SK-N-SH treated with all-trans-retinoic acid at 6 μM for 48 hours (cell line): ENCODE data around the gene CHRNB1.

Experiments used
- ATAC-seq: fragments of 200-7000 bp; cut with Tn5 transposase; 3 replicates; pipeline ENCODE4 v1.9.1; 2020; ENCODE audit warnings: mild to moderate bottlenecking, moderate library complexity
- ARNTL ChIP-seq: fragments of 450-650 bp; formaldehyde crosslinking; IDR thresholded peaks from 2 replicates; pipeline ENCODE4 v1.5.0; 2020; ENCODE audit warnings: low read depth, mild to moderate bottlenecking, moderate library complexity, borderline replicate concordance
- BACH2 ChIP-seq: fragments of 250-450 bp; sonication (Bioruptor Pico); IDR thresholded peaks from 2 replicates; pipeline ENCODE4 v1.9.0; 2021; ENCODE audit warnings: mild to moderate bottlenecking, borderline replicate concordance
- ESRRG ChIP-seq: fragments of 250-450 bp; sonication (Bioruptor Pico); IDR thresholded peaks from 2 replicates; pipeline ENCODE4 v1.6.1; 2021; ENCODE audit warnings: mild to moderate bottlenecking
- GLIS3 ChIP-seq: fragments of 250-450 bp; sonication (Bioruptor Pico); IDR thresholded peaks from 2 replicates; pipeline ENCODE4 v1.5.0; 2020; ENCODE audit warnings: mild to moderate bottlenecking, moderate library complexity
- ISL1 ChIP-seq: fragments of 250-450 bp; sonication (Bioruptor Pico); IDR thresholded peaks from 2 replicates; pipeline ENCODE4 v2.1.2; 2022; ENCODE audit warnings: mild to moderate bottlenecking, moderate library complexity
- OSR1 ChIP-seq: fragments of 250-450 bp; sonication (Bioruptor Pico); IDR thresholded peaks from 2 replicates; pipeline ENCODE4 v1.8.0; 2022; ENCODE audit warnings: moderate library complexity, mild to moderate bottlenecking, inconsistent platforms
- PPARA ChIP-seq: fragments of 250-450 bp; sonication (Bioruptor Pico); IDR thresholded peaks from 2 replicates; pipeline ENCODE4 v1.5.0; 2020; ENCODE audit warnings: mild to moderate bottlenecking, borderline replicate concordance
- RARB ChIP-seq: fragments of 250-450 bp; sonication (Bioruptor Pico); IDR thresholded peaks from 2 replicates; pipeline ENCODE4 v1.8.0; 2021; ENCODE audit warnings: mild to moderate bottlenecking, moderate library complexity
- SNAI2 ChIP-seq: fragments of 250-450 bp; sonication (Bioruptor Pico); IDR thresholded peaks from 2 replicates; pipeline ENCODE4 v1.5.0; 2020; ENCODE audit warnings: mild to moderate bottlenecking, moderate library complexity
- TCF4 ChIP-seq: fragments of 250-450 bp; sonication (Bioruptor Pico); IDR thresholded peaks from 2 replicates; pipeline ENCODE4 v1.8.0; 2021; ENCODE audit warnings: mild to moderate bottlenecking, moderate library complexity, borderline replicate concordance
- TOX ChIP-seq: fragments of 250-450 bp; sonication (Bioruptor Pico); IDR thresholded peaks from 2 replicates; pipeline ENCODE4 v1.8.0; 2021; ENCODE audit warnings: mild to moderate bottlenecking, moderate library complexity, borderline replicate concordance
- ZC3H10 ChIP-seq: fragments of 250-450 bp; sonication (Bioruptor Pico); IDR thresholded peaks from 2 replicates; pipeline ENCODE4 v1.5.1; 2021; ENCODE audit warnings: mild to moderate bottlenecking, moderate library complexity
- ZFP30 ChIP-seq: fragments of 450-650 bp; formaldehyde crosslinking; IDR thresholded peaks from 2 replicates; pipeline ENCODE4 v1.5.0; 2022; ENCODE audit warnings: mild to moderate bottlenecking, moderate library complexity
- ZNF565 ChIP-seq: fragments of 450-650 bp; formaldehyde crosslinking; conservative IDR thresholded peaks from 2 replicates; pipeline ENCODE4 v1.5.0; 2020; ENCODE audit warnings: low read depth, mild to moderate bottlenecking, moderate library complexity
- TF ChIP-seq, protein P1 (sequence below): fragments of 250-450 bp; sonication (Bioruptor Pico); IDR thresholded peaks from 2 replicates; pipeline ENCODE4 v1.8.0; 2020; ENCODE audit warnings: mild to moderate bottlenecking, moderate library complexity, borderline replicate concordance
- TF ChIP-seq, protein P2 (sequence below): fragments of 250-450 bp; sonication (Bioruptor Pico); IDR thresholded peaks from 2 replicates; pipeline ENCODE4 v1.5.0; 2020; ENCODE audit warnings: mild to moderate bottlenecking, moderate library complexity
- TF ChIP-seq, protein P3 (sequence below): fragments of 250-450 bp; sonication (Bioruptor Pico); IDR thresholded peaks from 2 replicates; pipeline ENCODE4 v1.5.1; 2021; ENCODE audit warnings: mild to moderate bottlenecking, moderate library complexity
- TF ChIP-seq, protein P4 (sequence below): fragments of 250-450 bp; sonication (Bioruptor Pico); IDR thresholded peaks from 2 replicates; pipeline ENCODE4 v1.8.0; 2021; ENCODE audit warnings: low read depth, mild to moderate bottlenecking, moderate library complexity, borderline replicate concordance
- TF ChIP-seq, protein P5 (sequence below): fragments of 250-450 bp; sonication (Bioruptor Pico); IDR thresholded peaks from 2 replicates; pipeline ENCODE4 v1.5.1; 2020; ENCODE audit warnings: low read depth, mild to moderate bottlenecking, moderate library complexity

The CHRNB1 gene

DNA sequence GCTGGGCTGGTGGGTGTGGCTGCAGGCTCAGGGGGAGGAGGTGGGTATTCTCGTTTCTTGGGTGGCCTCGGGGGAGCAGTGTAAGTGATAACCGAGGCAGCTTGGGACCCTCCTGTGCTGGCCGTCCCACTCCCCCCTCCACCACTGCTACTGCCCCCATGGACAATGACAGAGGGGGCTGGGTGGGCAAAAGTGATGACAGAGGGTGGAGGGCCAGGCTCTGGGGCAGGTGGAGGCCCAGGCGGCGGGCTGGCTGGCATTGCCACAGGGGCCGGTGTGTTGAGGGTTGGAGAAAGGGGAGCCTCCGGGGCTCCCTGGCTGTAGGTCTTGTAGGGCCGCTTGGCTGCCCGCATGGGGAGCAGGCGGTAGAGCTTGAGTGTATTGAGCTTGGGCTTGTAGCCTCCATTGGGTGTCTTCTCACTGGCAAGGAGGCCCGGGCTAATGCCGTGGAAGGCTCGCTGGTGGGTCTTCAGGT is 18.5 kb downstream of the CHRNB1 start:
- TF ChIP-seq, protein P1, sequence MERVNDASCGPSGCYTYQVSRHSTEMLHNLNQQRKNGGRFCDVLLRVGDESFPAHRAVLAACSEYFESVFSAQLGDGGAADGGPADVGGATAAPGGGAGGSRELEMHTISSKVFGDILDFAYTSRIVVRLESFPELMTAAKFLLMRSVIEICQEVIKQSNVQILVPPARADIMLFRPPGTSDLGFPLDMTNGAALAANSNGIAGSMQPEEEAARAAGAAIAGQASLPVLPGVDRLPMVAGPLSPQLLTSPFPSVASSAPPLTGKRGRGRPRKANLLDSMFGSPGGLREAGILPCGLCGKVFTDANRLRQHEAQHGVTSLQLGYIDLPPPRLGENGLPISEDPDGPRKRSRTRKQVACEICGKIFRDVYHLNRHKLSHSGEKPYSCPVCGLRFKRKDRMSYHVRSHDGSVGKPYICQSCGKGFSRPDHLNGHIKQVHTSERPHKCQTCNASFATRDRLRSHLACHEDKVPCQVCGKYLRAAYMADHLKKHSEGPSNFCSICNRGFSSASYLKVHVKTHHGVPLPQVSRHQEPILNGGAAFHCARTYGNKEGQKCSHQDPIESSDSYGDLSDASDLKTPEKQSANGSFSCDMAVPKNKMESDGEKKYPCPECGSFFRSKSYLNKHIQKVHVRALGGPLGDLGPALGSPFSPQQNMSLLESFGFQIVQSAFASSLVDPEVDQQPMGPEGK (CRISPR knock-in tag): no peak
- no peak for ATAC-seq

DNA sequence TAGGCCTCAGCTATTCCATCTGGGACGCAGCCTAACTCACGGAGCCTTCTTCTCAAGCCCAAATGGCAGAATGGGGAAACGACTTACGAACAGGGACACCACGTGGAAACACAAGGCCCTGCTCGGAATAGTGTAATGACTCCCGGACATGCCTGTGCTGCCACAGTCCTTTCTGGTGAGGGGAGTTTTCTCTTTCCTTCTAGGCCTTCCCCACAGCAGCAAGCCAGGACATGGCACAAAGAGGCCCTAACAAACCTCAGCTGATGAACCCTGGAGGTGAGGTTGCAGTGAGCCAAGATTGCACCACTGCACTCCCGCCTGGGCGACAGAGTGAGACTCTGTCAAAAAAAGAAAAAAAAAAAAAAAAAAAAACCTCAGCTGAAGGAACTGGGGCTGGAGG is 19.2 kb downstream of the CHRNB1 start:
- ATAC-seq: no peak
- TF ChIP-seq ZC3H10 (no peak), RARB (CRISPR knock-in tag) (no peak), OSR1 (CRISPR knock-in tag) (no peak), PPARA (no peak), BACH2 (CRISPR knock-in tag) (no peak), ISL1 (CRISPR knock-in tag) (no peak), SNAI2 (CRISPR knock-in tag) (no peak), GLIS3 (CRISPR knock-in tag) (no peak), TOX (no peak)
- TF ChIP-seq, protein P2, sequence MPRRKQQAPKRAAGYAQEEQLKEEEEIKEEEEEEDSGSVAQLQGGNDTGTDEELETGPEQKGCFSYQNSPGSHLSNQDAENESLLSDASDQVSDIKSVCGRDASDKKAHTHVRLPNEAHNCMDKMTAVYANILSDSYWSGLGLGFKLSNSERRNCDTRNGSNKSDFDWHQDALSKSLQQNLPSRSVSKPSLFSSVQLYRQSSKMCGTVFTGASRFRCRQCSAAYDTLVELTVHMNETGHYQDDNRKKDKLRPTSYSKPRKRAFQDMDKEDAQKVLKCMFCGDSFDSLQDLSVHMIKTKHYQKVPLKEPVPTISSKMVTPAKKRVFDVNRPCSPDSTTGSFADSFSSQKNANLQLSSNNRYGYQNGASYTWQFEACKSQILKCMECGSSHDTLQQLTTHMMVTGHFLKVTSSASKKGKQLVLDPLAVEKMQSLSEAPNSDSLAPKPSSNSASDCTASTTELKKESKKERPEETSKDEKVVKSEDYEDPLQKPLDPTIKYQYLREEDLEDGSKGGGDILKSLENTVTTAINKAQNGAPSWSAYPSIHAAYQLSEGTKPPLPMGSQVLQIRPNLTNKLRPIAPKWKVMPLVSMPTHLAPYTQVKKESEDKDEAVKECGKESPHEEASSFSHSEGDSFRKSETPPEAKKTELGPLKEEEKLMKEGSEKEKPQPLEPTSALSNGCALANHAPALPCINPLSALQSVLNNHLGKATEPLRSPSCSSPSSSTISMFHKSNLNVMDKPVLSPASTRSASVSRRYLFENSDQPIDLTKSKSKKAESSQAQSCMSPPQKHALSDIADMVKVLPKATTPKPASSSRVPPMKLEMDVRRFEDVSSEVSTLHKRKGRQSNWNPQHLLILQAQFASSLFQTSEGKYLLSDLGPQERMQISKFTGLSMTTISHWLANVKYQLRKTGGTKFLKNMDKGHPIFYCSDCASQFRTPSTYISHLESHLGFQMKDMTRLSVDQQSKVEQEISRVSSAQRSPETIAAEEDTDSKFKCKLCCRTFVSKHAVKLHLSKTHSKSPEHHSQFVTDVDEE (CRISPR knock-in tag): no peak
- TF ChIP-seq, protein P3, sequence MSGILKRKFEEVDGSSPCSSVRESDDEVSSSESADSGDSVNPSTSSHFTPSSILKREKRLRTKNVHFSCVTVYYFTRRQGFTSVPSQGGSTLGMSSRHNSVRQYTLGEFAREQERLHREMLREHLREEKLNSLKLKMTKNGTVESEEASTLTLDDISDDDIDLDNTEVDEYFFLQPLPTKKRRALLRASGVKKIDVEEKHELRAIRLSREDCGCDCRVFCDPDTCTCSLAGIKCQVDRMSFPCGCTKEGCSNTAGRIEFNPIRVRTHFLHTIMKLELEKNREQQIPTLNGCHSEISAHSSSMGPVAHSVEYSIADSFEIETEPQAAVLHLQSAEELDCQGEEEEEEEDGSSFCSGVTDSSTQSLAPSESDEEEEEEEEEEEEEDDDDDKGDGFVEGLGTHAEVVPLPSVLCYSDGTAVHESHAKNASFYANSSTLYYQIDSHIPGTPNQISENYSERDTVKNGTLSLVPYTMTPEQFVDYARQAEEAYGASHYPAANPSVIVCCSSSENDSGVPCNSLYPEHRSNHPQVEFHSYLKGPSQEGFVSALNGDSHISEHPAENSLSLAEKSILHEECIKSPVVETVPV: no peak
- TF ChIP-seq, protein P4, sequence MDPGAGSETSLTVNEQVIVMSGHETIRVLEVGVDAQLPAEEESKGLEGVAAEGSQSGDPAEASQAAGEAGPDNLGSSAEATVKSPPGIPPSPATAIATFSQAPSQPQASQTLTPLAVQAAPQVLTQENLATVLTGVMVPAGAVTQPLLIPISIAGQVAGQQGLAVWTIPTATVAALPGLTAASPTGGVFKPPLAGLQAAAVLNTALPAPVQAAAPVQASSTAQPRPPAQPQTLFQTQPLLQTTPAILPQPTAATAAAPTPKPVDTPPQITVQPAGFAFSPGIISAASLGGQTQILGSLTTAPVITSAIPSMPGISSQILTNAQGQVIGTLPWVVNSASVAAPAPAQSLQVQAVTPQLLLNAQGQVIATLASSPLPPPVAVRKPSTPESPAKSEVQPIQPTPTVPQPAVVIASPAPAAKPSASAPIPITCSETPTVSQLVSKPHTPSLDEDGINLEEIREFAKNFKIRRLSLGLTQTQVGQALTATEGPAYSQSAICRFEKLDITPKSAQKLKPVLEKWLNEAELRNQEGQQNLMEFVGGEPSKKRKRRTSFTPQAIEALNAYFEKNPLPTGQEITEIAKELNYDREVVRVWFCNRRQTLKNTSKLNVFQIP (CRISPR knock-in tag): no peak
- TF ChIP-seq, protein P5, sequence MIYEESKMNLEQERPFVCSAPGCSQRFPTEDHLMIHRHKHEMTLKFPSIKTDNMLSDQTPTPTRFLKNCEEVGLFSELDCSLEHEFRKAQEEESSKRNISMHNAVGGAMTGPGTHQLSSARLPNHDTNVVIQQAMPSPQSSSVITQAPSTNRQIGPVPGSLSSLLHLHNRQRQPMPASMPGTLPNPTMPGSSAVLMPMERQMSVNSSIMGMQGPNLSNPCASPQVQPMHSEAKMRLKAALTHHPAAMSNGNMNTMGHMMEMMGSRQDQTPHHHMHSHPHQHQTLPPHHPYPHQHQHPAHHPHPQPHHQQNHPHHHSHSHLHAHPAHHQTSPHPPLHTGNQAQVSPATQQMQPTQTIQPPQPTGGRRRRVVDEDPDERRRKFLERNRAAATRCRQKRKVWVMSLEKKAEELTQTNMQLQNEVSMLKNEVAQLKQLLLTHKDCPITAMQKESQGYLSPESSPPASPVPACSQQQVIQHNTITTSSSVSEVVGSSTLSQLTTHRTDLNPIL (CRISPR knock-in tag): no peak

DNA sequence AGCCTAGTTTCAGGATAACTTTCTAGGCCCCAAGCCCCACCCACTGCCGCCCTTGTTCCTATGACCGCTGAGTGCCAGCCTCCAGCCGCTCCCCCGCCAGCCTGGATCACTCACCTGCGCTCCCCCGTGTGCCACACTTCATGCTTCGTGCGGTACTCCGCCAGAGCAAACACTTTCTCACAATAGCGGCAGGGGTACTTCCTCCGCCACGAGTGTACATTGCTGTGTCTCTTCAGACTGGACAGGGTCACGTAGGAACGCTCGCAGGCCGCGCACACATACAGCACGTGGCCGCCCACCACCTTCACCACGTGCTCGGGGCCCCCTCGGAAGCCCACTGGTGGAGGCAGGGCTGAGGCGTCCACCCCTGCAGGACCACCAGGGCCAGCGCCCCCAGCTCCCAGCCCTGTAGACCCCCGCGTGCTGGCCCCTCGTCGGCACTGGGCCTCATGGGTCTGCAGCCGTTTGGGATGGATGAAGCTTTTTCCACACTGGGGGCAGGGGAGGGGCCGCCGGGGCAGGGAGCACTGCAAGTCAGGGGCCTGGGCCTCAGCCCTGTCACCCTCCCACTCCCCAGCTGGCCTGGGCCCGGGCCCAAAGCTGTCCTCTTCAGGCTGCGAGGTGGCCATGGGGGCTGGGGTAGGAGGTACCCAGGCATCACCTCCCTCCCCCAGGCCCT is 20.9 kb downstream of the CHRNB1 start:
- ATAC-seq: no peak
- no peak for TF ChIP-seq ZFP30 (CRISPR knock-in tag)
- no peak for TF ChIP-seq TCF4
- TF ChIP-seq, protein P4 (CRISPR knock-in tag): no peak
- no peak for TF ChIP-seq TOX

DNA sequence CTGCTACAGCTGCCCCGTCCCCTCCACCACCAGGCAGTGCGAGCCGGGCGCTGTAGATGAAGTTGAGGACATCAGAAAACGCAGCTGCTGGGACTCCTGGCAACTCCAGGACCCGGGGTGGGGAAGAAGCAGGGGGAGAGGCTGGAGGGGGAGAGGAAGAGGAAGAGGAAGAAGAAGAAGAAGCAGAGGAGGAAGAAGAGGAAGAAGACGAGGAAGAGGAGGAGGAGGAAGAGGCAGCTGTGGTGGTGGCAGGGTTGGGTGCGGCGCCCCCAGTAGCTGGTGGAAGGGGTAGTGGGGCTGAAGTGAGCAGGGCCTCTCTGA is 21.4 kb downstream of the CHRNB1 start:
- ATAC-seq: no peak
- no peak for TF ChIP-seq ZC3H10
- TF ChIP-seq BACH2 (CRISPR knock-in tag): no peak
- no peak for TF ChIP-seq ARNTL (CRISPR knock-in tag)
- TF ChIP-seq, protein P2 (CRISPR knock-in tag): no peak
- TF ChIP-seq, protein P5 (CRISPR knock-in tag): no peak
- no peak for TF ChIP-seq OSR1 (CRISPR knock-in tag)
- TF ChIP-seq ZFP30 (CRISPR knock-in tag): no peak
- no peak for TF ChIP-seq RARB (CRISPR knock-in tag)
- TF ChIP-seq ESRRG (CRISPR knock-in tag): no peak
- TF ChIP-seq ZNF565 (CRISPR knock-in tag): no peak
